ENCODE measurements around the gene OR14A2.

OR14A2 gene

GRCh38 chr1:247701338-247701737 is 46.6 kb downstream of the OR14A2 start:
- H3K9me3 Mint-ChIP-seq = peaks cover 4 to 7% of the 10 kb centered on the region in 2 donors
- H3K4me1 Mint-ChIP-seq = no peaks in the 10 kb centered on the region
- H3K4me3 Mint-ChIP-seq = no peak overlapping the region
- H3K27me3 Mint-ChIP-seq = no peaks in the 10 kb centered on the region
- ATAC-seq (no peak), DNase-seq (no peak)
- H3K27ac Mint-ChIP-seq = no peak overlapping the region

GRCh38 chr1:247681288-247681897 is 66.5 kb downstream of the OR14A2 start:
- no peak overlapping the region for H3K27ac Mint-ChIP-seq
- no peak overlapping the region for H3K4me3 Mint-ChIP-seq
- peak; percentile 77 for ATAC-seq
- no peaks in the 10 kb centered on the region for H3K4me1 Mint-ChIP-seq
- peak; percentile 23 to 32 for DNase-seq
- H3K27me3 Mint-ChIP-seq = peaks cover 8% of the 10 kb centered on the region
- H3K9me3 Mint-ChIP-seq = no peaks in the 10 kb centered on the region

- Mint-ChIP-seq H3K9me3 (no peaks in the 10 kb centered on the region), H3K4me3 (no peak overlapping the region), H3K27me3 (no peaks in the 10 kb centered on the region), H3K27ac (no peak overlapping the region), H3K4me1 (no peaks in the 10 kb centered on the region)
- DNase-seq (no peak), ATAC-seq (no peak)
Observed at GRCh38 chr1:247680171-247680570, 67.8 kb downstream of the OR14A2 start.

GRCh38 chr1:247679639-247680038 is 68.3 kb downstream of the OR14A2 start, which contains the start of gene OR13G1:
TSS of gene OR13G1 (minus strand) at chr1:247679739. CDS start at chr1:247673041, 6,698 bp downstream.
- Mint-ChIP-seq H3K27me3 (no peaks in the 10 kb centered on the region), H3K9me3 (no peaks in the 10 kb centered on the region), H3K4me3 (no peak within 1 kb of the TSS), H3K4me1 (no peaks in the 10 kb centered on the region), H3K27ac (no peak within 1 kb of the TSS)
- DNase-seq = no peak
- no peak for ATAC-seq

Data from stimulated activated naive CD8-positive, alpha-beta T cell treated with anti-CD3 and anti-CD28 coated beads, Interleukin-15, amount 100 ng/mL, for 72 hours (primary cell).